ENCODE data around the gene ZDHHC20.

Gene ZDHHC20

DNA sequence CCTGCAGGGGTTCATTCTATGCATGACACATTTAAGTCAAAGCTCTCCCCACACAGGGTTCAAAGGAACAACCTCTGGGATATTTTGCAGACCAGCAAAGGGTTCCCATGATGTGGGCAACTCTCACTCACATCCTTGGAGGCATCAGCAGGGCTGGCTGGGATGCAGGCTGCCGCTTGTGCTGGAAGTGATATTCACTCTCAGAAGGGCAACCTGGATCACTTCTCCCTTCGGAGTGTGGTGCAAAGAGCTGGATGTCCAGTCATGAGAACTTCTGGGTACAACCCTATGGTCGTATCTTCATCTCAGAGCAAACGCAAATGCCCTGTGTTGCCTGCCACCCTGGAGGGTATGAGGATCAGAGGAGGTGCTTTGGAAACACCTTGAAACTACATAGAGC is 98.6 kb downstream of the ZDHHC20 start:
- DNase-seq: no peak

DNA sequence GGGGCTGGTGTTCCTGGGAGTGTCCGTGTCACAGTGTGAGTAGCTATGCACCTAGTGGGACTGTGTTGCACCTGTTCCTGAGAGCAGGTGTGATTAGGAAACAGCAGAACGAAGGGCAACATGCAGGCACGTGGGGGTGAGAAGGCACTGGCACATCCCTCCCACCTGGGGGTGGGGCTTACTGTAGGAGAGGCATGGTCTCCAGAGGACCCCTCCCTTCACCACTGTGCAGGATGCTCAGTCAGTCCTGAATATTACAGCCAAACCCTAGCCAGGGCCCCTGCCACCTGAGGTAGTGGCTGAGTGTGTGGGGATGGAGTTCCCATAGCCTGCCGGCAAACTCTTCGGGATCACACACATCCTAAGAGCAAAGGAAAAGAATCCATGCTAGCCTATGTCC is 99.2 kb downstream of the ZDHHC20 start:
- no peak for DNase-seq

DNA sequence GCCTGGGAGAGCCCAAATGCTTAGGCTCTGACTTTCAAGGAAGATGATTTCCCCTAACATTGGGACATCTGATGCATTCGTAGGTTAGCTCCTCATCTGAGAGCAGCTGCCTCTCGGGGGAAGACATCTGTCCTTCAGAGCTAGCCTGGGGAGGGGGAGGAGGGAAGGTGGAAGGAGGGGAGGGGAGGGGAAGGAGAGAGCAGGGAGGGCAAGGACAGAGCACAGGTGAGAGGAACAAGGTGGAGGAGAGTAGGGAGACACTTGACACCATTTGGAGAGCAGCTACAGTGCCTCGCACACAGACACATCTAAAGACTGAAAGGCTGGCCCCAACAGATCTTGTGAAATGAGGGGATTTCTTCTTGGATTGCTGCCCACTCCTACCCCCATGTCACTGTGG is 103.8 kb downstream of the ZDHHC20 start:
- DNase-seq: no peak

DNA sequence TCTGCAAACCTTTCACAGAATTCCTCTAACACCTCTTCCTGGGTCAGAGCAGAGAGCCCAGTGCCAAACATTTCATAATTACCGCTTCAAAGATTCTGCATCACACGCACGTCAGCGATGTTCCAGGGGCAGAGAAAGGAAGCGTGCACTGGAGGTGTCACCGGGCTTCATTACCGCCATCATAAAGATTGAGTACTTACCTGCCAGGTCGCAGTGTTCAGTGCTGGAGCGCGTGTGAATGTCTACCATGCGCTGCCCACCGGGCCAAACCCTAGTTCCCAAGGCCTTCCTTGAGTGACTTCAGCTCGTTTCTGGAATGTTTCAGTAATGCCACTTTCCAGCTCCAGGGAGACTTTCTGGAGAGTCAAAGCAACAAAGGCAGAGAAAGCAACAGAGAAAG is 104.4 kb downstream of the ZDHHC20 start:
- no peak for DNase-seq

DNA sequence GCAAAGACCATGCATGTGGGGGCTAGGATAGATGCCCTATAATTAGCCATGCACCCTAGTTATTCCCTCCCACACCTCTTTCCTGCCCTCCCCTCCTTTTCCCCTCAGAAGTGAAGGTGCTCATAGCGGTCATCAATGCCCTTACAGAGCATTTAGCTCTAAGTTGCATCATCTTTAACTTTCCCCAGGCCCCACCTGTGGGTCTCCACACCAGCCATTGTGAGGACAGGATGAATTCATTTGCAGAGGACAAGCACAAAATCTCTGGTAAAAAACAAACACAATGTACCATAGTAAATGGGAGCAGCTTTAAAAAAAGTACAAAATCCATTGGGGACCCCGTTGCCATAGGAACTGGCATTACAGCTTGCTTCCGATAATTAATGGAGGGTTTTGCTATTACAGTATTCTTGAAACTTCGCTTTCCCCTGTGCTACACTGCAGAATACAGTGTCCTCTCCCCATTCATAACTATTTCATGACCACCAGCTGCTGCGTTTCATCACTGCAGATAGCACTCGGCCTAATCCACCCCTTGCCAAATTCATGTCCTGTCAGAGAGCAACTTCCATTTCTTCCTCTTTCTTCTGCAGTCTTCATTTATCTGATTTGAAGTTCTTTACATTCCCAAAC is 110.5 kb downstream of the ZDHHC20 start:
- no peak for DNase-seq

DNA sequence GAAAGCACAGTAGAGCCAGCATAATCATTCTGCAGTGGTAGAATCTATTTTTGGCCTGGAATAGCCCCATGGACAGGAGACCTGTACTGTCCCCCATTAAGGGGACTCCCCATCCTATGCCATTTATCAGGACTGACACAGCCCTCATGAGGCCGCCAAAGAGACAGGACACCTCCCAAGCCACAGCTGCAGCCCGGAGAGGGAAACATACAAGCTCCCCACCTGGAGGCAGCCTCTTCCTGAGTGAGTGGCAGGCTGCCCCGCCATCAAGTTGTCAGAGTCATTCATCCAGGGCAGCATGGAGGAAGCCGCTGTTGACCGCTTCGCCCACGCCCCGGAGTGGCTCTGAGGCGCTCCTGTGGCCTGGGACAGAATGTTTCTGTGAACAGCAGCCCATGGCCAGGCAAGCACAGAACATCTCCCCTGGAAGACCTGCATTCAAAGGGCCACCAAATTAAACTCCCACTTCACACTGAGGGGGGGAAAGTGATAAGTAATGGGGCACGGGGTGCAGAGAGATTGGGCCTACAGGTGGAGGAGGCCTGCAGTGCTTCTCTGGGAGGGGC is 111.3 kb downstream of the ZDHHC20 start:
- no peak for DNase-seq

DNA sequence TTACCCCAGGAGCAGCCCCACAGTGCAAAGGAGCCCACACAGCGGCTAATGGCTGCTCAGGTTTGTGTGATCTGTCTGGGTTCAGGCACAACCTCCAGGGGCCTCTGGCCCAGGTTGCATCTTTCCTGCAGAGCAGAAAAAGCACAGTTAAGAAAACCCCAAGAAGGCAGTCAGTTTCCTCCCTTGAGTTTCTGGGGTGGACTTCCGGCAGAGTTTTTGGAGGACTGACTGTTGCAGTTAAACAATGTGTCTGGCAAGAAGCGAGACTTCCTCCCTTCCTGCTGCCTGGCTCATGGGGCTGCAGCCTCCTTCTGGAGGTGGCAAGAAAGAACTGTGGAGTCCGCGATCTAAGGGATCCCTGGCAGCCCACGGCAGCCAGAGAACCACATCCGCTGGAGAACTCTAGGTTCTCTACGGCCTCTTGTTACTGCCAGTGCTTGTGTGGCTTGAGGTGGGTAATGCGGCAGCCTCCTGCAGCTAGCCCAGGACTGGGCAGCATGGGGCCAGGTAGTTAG is 114.4 kb downstream of the ZDHHC20 start:
- no peak for DNase-seq

DNA sequence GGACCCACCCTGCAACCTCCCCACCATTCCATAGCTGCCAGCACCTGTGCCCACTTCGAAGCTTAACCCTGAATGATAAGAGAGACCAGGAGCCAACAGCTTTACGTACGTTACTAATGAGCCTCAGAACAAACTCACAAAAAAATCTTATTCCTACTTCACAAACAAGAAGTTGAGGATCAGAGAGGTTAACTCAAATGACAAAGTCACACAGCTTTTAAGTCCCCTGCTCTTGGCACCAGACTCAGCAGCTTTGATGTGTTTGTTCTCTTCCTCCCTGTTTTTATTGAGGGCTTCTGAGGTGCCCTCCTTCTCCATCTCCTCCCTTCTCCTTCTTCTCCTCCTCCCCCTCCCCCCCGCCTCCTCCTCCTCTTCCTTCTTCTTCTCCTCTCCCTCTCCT is 115.4 kb downstream of the ZDHHC20 start:
- no peak for DNase-seq

DNA sequence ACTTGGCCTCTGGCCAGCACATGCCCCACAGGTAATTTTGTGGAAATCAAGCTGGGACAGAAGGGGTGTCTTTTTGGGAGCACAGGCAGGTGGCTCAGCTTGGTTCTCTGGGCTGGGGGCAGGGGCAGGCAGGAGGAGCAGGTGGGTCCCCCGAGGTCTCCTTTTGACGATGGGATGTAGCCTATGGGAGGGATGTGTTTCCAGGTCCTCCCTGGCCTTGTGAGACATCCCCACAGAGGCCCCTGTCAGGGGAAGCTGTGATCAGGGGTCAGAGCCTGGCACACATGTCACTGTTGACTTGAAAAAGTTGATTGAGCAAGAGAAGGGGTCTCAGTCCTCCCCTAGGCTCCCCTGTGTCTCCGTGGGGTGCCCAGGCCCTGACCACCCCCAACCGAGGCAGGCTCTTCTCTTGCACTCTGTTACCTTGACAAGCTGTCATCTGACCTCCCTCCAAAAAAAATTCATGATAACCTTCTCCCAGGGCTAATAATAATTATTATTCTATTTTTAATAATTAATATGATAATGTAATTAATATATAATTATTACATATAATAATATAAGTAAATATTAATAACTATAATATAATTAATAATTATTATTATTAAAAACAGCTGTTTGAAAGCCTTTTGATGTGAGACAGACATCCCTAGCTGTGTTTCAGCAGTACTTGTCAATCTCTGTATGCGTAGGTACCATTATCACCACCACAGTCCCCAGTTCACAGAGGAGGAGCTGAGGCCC is 116.2 kb downstream of the ZDHHC20 start:
- no peak for DNase-seq

DNA sequence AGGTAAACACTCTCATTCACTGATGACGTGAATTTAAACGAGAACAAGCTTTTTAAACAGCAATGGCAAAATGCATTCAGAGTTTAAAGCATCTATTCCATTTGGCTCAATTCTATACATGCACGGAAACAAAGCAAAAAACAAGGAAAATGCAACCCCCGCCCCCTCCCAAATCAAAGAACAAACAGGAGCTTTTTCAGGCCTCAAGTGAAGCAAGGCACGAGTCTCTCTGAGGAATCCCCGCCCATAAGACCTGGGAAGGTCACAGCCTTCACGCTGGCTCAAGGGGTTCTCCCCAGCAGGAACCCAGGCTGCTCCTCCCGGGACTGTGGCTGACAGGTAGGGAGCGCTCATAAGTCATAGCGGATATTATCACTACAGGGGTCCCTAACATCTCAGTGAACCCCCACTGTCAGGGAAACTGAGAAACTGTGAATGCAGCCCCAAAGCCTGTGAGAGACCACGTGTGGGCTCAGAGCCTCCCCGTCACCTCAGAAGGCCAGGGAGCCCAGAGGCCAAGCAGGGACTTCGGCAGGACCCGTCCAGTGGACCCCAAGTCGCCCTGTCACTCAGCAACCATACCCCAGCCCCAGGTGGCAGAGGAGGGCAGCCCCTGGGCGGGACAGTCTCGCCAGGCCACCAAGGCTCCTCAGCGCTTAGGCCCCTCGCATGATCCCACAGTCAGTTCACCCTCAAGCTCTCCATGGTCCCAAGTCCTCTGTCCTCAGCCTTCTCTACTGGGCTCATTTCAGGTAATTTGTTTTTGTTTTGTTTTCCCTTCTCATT is 117.3 kb downstream of the ZDHHC20 start:
- DNase-seq: no peak

DNA sequence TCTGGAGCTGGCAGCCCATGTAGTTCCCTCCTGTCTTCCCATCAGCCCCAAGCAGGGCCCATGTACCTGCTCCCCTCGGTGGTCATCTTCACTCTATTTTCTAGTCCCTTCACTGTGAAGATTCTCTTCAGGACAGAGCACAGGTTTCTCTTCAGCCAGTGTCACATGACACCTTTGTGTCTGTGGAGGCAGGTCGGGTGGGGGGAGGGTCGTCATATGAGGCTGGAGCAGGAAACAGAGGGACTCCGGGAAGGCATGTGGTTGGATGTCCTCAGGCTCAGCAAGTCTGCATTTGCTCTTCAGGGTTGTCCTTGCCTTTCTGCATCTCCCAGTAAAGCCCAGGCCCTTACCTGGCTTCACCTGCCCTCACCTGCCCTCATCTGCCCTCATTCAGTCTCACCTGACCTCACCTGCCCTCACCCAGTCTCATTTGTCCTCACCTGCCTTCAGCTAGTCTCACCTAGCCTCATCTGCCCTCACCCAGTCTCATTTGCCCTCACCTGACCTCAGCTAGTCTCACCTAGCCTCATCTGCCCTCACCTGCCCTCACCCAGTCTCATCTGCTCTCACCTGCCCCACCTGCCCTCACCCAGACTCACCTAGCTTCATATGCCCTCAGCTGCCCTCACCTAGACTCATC is 120.3 kb downstream of the ZDHHC20 start:
- DNase-seq: no peak

DNA sequence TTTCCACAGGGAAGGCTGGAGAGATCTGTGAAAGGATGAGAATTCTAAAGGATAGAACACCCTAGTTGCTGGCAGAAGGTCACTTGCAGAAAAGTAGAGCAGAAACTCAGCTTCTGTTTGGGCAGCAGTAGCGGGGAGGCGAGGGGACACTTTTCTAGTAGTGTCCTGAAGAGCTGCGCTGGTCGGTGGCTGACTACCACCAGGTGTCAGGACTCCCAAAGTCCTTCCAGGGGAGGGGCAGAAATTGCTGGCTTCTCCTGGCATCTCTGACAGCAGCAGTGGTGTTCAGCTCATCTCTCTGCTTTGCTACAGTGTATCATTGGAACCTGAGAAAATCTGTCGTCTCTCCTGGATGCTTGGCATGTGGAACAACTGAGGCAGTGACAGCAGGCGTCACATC is 120.9 kb downstream of the ZDHHC20 start:
- no peak for DNase-seq

DNA sequence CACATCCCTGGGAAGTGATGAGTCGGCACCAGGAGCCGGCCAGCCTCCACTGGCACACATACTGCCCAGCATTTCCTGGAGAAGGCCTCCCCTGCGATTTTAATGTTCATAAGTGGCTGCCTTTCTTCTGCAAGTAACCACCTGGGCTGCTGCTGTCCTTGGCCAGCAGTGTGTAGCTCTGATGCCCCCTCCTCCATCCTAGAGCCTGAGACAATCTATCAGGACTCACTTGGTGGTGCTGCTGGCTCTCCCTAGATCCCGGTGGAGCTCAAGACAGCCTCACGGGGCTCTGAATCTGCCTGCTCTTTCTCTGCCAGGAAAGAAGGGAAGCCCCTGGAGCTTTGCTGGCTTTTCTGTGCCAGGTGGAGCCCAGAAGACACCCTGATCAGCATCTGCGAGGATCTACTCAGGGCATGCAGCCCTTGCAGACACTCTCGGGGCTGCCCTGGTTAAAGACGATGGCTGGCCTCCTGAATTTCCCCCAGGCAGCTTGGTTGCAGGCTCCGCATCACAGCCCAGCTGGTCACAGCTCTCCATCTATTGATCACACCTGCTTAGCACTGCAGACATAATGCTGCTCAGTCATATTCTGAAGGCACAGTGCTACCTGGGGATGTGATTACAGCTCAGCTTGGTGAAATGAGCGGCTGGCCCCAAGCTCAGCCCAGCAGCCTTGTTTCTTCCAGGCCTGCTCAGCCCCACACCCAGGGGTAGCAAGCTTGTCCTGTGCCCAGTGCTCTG is 122.3 kb downstream of the ZDHHC20 start:
- no peak for DNase-seq

DNA sequence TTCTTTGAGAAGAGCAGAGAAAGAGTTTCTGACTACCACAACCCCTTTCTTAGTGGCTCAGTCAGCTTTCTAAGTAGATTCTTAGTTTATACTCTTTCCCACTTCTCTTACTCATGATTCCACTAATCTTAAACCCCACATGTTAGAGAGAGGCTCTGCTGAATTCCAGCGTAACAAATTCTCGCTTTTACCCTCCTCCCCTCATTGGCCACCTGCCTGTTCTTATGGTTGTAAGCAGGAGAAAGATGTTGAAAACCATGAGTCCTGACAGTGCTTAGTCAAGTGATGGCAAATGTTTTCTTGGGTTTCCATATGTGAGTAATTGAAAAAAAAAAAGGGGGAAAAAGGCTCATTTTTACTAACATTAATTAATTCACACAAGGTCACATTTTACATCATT is 125.9 kb downstream of the ZDHHC20 start:
- no peak for DNase-seq

DNA sequence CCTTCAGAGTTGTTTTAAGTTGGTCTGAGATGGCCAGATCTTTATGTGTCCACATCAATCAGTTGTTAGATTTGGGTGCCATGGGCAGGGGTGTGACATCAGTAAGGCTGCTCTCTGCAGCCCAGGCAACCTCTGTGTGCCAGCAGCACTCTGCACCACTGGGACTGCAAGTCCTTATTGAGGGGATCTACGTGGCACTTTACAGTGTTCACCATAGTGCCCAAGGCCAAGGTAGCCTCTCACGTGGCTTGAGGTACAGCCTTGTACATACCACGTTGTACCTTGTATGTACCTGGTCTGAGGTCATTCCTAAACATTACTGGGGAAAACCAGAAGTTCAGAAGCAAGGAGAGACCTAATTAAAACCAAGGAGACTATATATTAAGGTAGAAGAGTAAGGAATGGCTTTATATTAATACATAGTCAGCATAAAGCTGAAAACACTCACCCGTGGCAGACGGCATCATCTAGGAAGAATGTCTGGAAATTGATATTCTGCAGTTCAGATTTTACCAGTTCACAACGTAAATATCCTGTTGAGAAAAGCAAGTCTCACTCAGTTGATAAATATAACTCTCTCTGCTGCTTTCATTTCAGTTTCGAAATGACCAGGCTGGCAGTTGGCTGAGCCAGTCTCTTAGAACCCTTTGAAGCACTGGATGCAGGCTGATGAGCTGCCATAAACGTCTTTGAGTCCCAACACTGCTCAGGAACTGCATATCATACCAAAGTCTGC is 128.8 kb downstream of the ZDHHC20 start:
- no peak for DNase-seq

DNA sequence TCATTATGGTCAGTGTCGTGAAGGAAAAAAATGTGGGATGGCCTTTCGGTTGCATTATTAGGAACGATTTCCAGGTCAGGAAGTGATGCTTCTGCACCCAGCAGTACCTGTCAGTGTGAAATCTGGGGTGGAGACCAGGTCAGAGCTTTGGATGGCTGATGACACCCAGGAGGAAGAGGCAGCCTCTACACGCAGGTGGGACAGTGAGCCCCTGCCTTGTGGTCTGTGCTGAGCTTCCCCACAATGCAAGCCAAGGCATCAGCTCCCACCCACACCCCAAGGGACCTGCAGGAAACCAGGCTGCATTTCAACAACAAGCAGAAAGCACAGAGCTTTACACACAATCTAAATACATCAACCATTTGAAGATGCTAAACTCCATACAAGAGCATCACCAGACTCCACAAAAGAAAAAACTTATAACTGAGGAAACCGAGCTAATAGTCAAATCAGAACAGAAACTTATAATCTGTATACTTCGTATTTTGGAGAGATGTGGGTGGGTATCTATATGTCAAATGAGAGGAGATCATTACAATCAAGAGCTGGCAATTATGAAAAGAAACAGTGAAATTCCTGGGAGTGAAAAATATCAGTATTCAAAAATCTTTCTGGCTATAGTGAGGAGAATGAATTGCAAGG is 130.1 kb downstream of the ZDHHC20 start:
- DNase-seq: no peak

DNA sequence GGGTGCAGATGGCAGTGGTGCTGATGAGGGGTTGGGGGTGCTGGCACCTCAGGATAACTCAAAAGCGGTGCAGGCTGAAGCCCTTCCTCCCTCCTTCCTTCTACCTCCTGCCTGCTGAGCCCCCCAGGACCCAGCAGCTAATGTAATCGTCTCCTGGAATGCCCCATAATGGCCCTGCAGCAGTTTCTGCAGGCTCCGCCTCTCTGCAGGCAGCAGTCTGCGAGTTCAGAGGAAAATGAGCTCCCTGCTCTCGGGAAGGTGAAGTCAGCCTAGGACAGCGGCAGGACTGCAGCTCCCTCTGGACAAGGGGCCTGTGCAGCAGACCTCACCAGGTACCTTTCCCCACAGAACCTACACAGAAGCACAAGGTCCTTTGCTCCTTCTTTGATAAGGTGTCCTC is 130.9 kb downstream of the ZDHHC20 start:
- no peak for DNase-seq

DNA sequence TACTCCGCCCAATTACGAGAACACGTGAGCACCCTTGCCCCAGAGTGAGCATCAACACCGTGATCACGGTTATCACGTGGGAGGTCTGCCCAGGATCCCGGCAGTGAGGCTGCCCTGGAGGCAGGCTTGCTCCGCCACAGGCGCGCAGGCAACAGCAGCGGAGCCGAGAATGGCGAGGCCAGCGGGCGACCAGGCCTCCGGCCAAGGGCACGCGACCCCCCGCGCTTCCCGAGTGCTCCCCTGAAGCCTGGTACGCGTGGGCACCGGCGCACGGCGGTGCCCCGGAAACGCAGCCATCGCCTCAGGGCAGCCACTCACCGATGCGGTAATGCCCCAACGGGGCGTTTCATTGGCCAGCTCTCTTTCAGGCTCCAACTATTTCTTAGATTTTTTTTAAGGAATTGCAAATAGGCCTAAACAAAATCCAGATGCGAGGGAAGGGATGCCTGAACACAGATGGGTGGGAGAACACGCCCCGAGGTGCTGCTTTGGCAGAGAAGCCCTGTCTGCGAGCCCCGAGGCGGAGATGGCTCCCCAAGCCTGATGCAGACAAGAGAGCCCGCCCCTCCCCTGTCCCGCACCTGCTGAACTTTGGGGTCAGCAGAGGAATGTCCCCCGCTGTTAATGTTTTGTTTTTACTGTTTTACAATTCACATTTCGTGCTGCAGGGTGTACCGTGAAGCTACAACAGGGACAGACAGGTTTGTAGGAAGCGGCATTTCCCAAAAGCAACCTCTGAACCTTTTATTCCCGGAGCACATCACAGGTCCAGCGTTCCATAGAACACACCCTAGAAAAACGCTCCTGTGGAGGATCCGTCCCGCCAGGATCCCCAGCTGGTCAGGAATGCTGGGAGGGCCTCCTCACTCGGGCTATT is 132.7 kb downstream of the ZDHHC20 start:
- no peak for DNase-seq

DNA sequence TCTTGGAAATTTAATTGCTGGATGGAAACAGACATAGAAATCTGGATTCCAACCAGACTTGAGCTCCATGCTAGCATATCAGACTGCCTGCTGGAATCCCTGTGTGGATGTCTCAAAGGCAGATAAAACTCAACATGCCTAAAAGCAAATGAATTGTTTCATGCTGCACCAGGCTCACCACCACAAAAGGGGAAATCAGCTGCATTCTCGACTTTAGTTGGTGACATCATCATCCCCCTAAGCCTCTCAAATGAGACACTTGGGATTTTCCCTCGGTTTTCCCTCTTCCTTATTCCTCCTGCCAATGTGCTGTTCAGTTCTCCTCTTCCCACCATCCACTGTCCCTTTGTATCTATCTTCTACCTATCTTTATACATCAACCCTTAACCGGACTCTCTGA is 134.3 kb downstream of the ZDHHC20 start:
- no peak for DNase-seq

DNA sequence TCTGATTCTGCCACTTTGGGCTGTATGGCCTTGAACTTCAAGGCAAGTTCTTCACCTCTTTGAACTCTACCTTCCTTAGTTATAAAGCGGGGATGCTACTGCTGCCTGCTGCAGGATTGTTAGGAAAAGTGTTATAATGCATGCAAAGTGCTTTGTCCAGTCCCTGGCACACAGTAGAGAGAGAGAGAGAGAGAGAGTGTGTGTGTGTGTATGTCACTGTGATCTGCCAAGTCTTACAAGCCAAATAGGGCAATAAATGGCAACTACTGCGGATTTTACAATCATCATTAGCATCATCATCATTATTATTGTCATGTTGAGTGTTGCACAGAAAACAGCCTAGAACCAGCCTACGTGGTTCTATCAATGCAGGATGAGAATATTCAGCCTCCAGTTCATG is 136.1 kb downstream of the ZDHHC20 start:
- no peak for DNase-seq

All from NCI-H1694 treated with DMSO at 0.1 percent for 48 hours (cell line).